Ecto neural progenitor cell (in vitro differentiated cells): ENCODE results near the gene WHRN.

Experiments
- DNase-seq: peaks from one replicate; pipeline ENCODE4 v3.0.0-alpha.2; 2018; ENCODE audit warnings: low spot score

Gene WHRN

DNA sequence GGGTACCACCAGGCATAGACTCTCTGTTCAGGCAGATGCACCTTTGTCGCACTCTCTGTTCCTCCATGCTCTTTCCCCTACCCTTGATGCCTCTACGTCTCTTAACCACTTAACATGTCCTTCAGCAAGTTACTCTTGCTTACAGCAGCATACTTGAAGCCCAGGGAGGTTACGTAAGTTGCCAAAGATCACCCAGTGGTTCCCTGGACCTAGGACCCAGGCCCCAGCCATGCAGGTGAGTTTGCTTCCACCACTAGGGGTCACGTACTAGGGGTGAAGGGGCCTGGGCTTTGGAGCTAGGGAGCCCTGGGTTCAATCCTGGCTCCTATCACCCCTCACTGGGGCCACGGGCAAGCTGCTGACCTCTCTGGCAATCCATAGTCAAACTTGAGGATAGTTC is 126.4 kb downstream of the WHRN start:
- DNase-seq = no peak

DNA sequence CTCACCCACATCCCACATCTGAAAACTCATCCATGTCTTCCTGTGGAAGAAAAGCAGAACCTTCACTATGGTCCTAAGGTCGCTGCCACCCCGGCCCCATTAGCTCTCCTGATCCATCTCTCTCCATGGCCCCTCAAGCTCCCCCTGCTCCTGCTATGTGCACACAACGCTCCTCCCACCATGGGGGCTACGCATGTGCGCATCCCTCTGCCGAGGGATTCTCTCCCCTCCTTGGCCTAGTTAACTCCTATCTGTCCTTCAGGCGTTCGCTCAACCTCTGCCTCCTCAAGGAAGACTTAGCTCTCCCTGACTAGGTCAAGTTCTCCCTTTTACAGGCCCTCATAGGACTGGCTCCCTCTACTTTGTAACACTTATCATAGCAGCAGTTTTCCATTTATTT is 127.3 kb downstream of the WHRN start:
- DNase-seq = no peak

DNA sequence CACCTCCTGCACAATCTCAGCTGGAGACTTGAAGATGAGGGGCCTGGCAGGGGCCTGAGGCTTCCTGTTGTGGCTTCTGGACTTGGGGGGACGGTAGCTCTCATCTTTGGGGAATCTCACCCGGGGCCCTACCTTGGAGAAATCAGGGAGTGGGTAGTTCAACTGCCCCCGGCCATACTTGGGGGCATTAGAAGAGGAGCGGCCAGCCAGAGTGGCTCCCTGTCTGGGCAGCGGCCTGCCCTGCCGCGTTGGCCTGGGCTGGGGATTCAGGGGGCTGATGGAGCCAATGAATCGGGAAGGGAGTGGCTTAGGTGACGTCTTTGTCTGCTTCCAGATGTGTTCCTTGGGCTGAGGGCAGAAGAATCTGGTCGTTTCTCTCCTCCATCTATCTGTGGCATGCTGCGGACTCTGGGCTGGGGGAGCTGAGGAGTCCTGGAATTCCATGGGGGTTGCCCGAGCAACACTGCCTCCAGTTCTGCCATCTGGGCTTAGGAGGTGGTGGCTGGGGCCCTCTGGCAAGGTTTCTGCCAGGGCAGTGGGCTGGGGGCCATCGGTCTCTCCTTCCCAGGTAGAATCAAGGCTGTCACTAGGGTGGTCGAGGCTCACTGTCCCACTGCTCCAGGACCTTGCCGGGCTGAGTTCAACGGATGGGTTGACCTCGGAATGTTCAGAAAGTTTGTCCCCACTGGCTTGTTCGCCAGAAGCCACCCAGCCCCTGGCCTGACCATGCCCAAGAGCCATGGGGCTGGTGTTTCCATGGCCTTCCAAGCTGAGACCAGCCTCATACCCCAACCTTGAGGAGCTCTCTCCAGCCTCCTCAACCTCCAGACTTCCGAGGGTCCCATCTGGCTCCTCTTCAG is 128.5 kb downstream of the WHRN start:
- DNase-seq = no peak

DNA sequence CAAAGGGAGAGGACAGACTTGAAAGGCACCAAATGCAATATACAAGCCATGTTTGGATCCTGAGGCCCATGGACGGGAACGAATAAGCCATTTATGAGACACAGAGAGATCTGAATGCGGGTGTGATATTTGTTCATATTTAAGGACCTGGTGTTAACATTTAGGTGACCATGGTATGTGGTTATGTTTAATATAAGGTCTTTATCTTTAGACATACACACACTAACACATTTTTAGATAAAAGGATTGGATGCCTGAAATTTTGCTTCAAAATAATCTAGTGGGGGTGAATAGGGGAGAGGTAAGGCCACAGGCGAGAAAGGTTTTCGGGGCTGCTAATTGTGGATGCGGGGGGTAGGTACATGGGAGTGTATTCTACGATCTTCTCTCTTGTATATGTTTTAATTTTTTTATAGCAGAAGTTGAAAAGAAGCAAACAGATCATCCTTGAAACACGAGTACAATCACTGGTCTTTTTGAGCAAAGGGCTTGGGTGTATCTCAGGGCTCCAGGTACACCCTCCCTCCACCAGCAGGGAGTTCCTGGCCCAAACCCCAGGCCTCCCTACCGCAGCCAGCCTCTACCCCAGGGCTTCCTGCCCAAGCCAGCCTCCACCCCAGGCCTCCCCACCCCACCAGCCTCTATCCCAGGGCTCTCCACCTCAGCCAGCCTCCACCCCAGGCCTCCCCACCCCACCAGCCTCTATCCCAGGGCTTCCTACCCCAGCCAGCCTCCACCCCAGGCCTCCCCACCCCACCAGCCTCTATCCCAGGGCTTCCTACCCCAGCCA is 129.7 kb downstream of the WHRN start:
- no peak for DNase-seq

DNA sequence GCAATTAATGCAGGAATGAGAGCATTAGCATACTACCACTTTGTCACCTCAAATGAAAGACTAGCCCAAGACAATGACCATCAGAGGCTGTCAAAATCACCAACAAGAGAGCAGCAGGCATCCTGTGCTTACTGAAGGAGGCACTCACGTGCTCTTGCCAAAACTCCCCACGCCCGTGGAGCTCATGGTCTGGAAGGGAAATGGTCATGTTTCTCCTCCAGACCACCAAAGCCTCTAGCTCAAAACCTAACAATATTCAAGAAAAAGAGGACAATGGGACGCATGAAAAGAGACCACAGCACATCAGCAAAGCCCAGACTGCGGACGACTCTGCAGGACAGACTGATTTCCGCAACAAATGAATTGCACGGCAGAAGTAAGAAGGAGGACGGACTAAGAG is 130.3 kb downstream of the WHRN start:
- no peak for DNase-seq

DNA sequence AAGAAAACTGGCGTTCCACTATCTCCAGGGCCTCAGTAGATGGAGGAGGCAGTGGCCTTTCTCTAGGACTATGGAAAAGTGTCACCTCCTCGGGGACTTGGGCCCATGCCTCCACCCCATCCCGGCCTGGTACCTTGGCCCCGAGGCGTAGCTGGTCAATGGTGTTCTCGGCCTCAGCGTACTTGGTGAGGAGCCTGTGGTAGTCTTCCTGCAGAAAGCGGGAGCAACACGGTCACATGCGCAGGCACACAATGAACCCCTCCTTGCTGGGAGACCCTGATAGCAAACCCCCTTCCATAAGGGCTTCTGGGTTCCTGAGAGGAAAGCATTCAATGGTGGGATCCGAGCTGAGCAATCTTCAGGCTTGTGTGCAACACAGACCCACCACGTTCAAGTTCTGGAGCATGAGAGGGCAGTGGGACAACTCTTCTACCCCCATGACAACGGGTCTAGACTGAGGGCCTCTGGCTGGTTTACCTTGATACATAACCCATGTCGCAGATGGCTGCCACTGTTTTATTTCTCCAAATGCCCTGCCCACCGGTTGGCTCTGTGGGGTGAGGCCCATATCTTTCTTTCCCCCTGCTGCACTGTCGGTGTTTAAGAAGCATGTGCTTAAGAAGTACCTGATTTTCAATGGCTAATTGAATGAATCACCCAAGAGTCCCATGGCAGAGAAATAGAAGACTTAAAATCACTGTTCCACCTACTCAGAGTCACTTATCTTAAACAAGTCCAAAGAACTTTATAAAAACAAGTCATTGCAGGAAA is 131.1 kb downstream of the WHRN start:
- DNase-seq = no peak

DNA sequence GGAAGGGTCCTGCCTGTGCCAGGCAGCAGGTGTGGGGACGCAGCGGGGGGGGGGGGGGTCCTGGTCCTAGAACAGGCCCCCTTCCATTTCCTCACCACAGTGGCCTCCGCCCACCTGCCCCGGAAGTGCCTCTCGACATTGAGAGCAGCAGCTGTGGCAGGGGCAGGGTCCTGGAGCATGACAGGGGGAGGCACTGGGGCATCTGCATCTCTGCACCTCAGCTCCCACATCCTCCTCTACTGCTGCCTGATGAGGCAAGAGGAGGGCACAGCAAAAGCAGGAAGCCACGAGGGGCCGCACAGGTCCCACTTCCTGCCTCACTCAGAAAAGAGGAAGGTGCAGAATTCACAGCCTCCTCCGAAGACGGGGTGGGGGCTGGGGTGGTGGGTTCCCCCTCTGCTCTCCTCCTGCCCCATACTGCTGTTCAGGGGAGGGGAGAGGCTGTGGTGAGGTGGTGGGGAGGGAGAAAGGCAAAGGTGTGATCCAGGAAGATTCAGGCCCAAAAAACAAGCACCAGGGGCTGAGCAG is 132.3 kb downstream of the WHRN start:
- no peak for DNase-seq

DNA sequence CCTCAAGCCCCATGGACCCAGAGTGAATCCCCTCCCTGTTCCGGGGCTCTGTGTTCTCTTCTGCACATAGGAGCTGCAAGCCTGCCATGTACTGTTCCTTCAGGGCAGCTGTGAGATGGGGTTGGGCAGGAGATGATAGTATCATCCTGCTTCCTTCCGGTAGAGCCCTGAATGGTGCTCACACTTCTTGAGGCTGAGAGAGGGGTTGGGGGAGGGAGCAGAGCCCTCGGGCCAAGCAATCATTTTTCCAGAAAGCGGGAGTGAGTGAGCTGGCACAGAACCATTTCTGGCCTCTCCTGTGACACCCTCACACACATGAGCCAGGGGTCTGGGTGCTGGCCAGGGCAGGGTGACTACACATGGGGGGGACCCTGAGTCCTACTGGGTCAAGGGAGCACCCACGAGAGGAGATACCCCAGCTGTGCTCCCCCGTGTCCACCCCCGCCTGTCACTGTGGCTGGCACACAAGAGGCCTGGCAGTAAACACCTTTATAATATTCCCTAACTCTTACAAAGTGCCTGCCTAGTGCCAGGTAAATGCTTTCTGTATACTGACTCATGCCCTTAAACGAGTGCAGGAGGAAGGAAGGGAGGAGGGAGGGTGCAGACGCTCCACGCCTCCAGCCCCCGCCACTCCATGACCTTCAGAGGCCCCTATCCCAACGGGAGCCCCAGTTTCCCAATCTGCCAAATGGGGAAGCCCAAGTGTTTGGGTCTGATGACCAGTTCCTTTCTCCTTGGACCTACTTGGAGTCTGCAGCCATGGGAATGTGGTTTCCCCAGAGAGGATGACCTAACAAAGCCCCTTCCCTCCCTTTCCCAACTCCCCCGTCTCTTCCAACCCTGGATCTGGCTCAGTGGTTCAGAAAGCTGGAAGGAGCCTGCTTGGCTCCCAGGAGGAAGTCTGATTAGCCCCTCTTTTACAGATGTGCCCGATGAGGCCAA is 133.0 kb downstream of the WHRN start:
- no peak for DNase-seq

DNA sequence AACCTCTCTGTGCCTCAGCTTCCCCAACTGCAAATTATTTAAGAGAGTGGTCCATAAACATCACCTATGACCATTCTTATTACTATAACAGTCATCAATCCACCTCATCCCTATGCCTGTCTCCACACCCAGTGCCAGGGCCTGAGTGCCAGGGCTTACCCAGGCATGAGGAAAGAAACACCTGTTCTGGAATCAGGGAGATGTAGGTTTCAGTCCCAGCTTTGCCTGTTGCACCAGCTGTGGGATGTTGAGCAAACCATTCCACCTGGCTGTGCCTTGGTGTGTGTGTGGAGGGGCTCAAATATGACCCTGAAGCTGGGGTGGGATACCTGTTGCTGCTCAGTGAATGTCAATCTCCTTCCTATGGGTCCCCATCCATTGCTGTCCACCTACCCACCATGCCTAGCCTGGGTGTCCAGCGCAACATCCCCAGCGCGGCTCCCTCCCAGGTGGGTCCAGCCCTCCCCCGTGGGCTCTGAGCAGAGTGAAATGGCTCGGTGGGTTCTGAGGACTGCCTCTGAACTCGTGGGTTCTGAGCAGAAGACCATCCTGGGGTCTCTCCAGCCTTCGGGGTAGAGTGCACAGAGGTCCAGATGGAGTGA is 133.8 kb downstream of the WHRN start:
- DNase-seq = no peak

DNA sequence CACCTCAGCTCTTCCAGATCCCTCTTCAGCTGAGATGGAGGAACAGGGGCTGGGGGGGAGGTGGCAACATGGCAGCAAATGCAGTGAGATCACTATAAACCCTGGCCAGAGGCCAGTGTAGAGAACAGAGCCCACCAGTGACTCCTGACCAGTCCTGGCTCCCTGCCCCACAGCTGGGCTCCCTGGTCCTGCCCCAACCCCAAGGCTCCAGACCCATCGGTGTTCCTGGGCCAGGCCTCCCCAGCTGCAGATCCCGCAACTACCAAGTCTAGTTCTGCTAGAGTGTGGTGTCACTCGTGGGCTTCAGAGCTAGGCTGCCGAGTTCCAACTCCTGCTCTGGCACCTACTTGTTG is 134.3 kb downstream of the WHRN start:
- DNase-seq = no peak

DNA sequence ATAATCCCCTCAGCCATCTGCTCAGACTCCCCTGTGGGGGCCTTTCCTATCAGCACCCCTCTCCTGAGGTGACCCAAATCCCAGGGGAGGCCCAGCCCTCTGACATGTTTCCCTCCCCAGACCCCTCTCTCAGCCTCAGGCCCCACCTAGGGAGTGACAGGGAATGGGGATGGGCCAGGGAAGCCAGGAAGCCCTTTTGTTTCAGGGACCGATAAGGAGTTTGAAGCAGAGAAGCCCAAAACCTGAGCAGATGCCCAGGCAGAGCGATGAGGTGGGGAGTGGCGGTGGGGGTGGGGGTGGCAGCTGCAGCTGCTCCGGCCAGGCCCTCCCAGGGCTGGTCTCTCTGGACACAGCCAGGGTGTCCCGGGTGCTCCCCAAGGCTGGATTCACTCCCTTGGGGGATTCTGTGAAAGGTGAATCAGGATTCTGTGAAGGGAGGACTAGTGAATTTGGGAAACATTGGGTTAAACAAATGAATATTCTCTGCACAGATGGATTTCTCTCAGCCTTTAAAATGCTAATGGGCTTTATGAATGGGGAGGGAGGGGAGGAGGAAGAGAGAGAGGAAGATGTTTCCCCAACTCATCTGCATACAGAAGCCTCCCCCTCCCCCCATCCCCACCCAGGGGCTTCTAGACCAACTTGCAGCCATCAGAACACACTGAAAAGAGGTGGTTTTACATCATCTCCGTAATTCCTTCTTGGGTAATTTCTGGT is 134.9 kb downstream of the WHRN start:
- no peak for DNase-seq

DNA sequence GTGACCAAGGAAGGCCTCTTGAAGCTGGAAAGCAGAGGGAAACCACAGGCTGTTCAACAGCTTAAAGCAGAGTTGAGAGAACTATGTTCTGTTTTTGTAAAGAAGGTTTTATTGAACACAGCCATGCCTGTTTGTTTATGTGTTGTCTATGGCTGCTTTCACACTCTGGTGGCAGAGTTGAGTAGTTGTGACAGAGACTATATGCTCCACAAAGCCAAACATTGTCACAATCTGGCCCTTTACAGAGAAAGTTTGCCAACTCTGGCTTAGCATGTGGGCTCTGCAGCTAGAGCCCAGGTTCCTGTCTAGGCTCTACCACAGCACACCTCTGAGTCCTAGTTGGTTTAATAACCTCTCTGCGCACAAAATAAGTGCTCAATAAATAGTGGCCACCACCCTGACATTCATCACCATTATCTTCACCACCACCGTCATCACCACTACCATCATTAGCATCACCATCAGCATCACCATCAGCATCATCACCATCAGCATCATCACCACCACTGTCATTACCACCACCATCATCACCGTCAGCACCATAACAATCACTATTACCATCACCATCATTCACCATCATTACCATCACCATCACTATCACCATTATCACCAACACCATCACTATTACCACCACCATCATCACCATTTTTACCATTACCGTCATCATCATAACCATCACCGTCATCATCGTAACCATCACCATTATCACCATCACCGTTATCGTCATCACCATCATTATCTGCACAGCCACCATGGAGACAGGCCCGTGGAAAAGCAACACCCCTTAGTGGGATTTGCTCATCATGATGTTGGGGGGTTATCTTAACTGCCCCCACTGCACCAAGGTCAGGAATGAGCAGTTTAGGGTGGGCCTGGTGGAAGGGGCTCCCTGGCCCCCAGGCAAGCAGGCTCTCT is 135.8 kb downstream of the WHRN start:
- DNase-seq = no peak

DNA sequence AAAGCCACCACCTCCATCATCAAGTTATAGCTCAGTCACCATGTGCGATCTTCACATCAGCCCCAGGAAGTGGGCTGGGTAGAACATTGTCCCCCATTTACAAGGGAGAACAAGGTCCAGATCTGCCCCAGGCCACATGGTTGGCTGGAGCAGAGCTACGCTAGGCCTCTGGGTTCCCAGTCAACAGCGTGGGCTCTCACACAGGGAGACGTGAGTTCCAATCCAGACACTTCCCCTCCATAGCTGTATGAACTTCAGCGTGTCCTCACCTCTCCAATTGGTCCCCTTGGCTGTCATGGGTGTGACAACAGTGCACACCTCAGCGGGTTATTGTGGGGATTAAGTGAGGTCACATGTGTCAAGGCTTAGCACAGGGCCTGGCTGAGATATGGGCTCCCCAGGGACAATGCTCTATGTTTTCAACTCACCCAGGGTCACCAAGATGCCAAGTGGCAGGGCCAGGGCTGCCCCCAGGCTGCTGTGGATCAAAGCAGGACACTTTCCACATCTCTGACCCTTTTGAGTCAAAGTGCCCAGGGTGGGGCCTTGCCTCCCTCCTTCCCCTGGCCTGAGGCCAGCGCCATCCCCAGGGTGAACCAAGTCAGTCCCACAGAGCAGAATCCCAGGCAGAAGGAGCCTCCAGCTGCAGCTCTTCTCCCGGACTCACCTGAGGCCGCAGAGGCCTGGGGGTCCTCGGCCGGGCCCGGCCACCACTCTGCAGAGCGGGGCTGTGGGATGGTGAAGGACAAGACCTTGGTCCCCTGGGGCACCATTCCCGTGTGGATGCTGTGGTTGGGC is 137.3 kb downstream of the WHRN start:
- no peak for DNase-seq

DNA sequence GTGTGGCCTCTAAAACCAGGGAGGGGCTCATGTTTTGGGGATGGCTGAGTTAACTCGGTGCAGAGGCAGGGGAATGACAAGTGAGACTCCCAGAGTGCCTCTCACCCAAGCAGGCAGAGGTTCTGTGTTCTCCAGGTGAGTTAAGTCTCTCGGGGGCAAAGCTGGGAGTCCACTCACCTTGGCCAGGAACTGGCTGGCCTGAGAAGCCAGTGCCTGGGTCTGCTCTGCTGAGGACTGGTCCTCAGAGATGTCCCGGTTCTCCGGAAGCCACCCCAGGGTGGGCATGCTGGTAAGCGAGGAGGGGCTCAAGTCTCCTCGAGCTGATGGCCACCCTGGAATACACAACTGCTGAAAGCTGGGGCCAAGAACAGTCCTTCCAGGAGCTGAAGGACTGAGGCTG is 137.9 kb downstream of the WHRN start:
- no peak for DNase-seq

DNA sequence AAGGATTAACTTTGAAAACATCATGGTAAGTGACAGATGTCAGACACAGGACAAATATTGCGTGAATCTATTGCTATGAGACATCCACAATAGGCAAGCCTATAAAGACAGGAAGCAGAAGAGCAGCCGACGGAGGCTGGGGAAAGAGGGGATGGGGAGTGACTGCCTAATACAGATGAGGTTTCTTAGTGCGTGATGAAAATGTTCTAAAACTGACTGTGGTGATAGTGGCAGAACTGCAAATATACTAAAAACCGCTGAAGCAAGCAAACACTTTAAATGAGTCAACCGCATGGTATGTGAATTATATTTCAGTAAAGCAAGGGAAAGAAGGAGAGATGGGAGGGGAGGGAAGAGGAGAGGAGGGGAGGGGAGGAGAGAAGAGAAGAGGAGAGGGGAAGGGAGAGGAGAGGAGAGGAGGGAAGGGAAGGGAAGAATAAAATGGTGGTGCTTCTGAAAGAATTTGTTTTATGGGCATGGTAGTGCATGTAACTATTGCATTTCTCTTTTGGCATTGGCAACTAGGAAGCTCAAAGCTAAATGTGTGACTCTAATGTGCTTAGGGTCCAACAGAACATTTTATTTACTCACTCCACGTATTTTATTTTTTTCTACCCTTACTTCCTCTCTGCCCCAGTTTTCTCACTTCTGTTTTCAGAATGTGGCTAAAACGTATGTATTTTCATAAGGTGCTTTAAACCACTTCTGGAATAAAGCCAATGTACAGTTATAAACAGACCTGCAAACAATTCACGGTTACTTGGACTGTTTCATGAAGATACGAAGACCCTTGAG is 138.7 kb downstream of the WHRN start:
- no peak for DNase-seq

DNA sequence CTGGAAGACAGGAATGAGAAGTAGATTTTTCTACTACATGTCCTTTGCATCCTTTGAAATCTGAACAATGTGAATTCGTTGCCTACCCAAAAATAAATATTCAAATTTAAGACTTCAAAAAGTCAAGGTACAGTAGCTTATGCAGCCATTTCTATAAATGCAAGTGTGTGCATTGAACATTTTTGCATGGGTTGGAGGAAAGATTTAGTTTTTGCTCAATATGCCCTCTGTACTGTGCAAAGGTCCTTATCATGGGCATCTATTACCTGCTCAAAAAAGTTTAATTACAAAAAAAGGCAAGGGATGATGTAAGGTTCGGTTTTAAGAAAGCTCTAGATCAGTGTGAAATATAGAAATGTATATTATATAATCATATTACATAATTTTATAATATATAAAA is 140.1 kb downstream of the WHRN start:
- no peak for DNase-seq
